GM10266 (cell line): ENCODE data around the gene ANLN.

Experiments
- DNase-seq: peaks from one replicate; pipeline ENCODE4 v3.0.0; 2012; ENCODE audit errors: extremely low spot score
- CTCF ChIP-seq: IDR thresholded peaks from 2 replicates; pipeline ENCODE4 v1.5.1; 2012; ENCODE audit warnings: mild to moderate bottlenecking, low read depth; ENCODE audit not compliant: control insufficient read depth, insufficient read depth; ENCODE audit errors: missing control alignments

ANLN gene

GRCh38 chr7:36391436-36392198, 2.0 kb downstream of the ANLN start:
- no peak for TF ChIP-seq CTCF
- DNase-seq = peak; percentile 52

GRCh38 chr7:36393826-36394225, 4.2 kb downstream of the ANLN start:
- no peak for DNase-seq
- no peak for TF ChIP-seq CTCF

- no peak for DNase-seq
- no peak for TF ChIP-seq CTCF
Observed at GRCh38 chr7:36395171-36395894, 5.7 kb downstream of the ANLN start.

GRCh38 chr7:36396150-36396549, 6.5 kb downstream of the ANLN start:
- no peak for DNase-seq
- TF ChIP-seq CTCF = no peak

GRCh38 chr7:36400036-36400435, 10.4 kb downstream of the ANLN start:
- DNase-seq = no peak
- no peak for TF ChIP-seq CTCF

GRCh38 chr7:36400606-36401005, 10.9 kb downstream of the ANLN start:
- no peak for DNase-seq
- TF ChIP-seq CTCF = no peak

GRCh38 chr7:36403452-36403851, 13.8 kb downstream of the ANLN start:
- no peak for DNase-seq
- TF ChIP-seq CTCF = no peak
